SIG-M5 (cell line): ENCODE data around the gene ZNF776.
"Not testable (repeated sequence)": the region's sequence is repeated elsewhere in the genome, so short reads cannot be mapped to it uniquely, and the experiment has no call there.

ENCODE experiments used
- DNase-seq: peaks from one replicate; lab custom pipeline; 2025; lab: John Stamatoyannopoulos, UW

ZNF776 gene

GRCh38 chr19:57746580-57747471, at the start of gene ZNF776:
Gene ZNF776 (plus strand): TSS chr19:57746815. CDS start chr19:57747059, 244 bp downstream.
- peak; percentile 36 for DNase-seq

- no peak for DNase-seq
These were observed 45.0 kb upstream of the ZNF776 start for GRCh38 chr19:57701625-57702024.

DNA sequence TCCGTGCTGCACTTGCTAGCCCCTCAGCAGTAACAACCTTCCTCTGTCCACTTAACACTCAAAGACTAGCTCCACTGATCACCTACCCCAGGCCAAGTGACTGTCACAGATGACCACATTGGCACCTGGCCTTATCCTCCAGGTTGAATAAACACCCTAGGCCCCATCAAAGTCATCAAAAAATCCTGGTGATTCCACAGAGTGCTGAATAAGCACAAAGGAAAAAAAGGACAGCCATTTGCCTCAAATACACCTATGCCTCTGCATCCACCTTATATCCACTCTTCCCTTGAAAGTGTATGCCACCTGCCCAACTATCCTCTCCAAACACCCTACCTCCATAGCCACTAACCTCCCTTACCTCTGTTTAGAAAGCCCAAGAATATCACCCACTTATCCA, 40.3 kb upstream of the ZNF776 start:
- no peak for DNase-seq

- DNase-seq, result no peak
These were observed 37.8 kb upstream of the ZNF776 start, which contains the start of gene ZNF154 for GRCh38 chr19:57708641-57709361. Gene ZNF154 (minus strand): TSS chr19:57709204. CDS start chr19:57708971, 233 bp downstream.

DNA sequence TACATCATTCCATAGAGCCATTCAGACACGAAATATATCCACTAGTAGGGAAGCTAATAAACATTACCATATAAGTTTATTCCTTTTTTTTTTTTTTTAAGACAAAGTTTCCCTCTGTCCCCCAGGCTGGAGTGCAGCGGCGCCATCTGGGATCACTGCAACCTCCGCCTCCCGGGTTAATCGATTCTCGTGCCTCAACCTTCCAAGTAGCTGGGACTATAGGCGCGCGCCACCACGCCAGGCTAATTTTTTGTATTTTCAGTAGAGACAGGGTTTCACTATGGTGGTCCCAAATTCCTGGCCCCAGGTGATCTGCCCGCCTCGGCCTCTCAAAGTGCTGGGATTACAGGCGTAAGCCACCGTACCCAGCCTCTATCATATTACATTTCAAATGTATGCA, 37.0 kb upstream of the ZNF776 start:
- DNase-seq, result no peak

GRCh38 chr19:57712222-57712621, 34.4 kb upstream of the ZNF776 start:
- no peak for DNase-seq

- no peak for DNase-seq
These were observed 27.2 kb upstream of the ZNF776 start for GRCh38 chr19:57719424-57719823.

DNA sequence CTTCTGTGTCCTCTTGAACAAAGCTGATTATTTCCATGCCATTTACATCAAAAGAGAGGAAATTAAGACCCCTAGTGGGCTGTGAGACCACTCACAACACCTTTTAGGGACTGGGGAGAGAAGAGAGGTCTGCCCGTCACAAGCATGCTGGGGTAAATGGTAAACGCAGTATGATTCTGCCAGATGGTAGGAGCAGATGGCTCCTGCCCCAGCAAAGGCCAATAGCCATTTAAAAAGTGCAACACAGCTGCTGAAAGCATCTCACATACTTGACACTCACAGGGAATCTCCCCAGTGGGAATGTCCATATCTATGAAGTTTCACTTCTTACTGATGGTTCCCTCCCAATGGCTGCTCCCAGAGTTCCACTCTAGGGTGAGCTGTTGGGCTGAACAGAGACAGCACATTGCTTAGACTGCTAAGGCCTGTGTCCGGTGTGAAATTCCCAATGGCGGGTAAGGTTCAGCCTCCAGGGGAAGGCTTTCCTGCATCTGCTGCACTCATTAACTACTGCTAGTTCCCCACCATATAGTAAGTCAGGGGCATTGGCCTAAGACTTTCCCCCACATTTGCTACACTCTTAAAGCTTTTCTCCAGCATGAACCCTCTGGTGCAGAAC, 26.6 kb upstream of the ZNF776 start:
- no peak for DNase-seq

DNA sequence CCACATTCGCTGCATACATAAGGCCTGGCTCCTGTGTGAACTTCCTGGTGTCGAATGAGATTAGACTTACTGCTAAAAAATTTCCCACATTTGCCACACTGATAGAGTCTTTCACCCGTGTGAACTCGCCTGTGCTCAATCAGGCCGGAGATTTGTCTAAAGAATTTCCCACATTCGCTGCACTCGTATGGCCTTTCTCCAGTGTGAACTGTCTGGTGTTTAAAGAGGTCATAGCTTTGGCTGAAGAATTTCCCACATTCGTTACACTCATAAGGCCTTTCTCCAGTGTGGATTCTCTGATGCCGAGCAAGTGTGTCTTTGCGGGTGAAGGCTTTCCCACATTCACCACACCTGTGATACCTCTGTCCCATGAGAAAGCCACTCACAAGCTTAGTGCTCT, 25.7 kb upstream of the ZNF776 start:
- DNase-seq, result no peak

DNA sequence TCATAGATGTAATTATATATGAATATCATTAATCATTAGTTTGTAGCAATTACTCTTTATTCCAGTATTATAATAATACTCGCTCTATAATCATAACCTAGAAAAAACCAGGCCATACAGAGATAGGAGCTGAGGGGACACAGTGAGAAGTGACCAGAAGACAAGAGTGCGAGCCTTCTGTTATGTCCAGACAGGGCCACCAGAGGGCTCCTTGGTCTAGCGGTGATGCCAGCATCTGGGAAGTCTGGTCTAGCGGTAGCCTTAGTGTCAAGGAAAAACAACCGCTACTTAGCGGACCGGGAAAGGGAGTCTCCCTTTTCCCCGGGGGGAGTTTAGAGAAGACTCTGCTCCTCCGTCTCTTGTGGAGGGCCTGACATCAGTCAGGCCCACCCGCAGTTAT, 8.3 kb upstream of the ZNF776 start:
- DNase-seq, result not testable (repeated sequence)

DNA sequence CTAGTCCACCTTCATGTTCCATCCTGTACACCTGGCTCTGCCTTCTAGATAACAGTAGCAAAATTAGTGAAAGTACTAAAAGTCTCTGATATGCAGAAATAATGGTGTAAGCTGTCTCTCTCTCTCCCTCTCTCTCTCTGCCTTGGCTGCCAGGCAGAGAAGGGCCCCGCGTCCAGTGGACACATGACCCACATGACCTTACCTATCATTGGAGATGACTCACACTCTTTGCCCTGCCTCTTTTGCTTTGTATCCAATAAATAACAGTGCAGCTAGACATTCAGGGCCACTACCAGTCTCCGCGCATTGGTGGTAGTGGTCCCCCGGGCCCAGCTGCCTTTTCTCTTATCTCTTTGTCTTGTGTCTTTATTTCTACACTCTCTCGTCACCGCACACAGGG, 7.8 kb upstream of the ZNF776 start:
- not testable (repeated sequence) for DNase-seq

DNA sequence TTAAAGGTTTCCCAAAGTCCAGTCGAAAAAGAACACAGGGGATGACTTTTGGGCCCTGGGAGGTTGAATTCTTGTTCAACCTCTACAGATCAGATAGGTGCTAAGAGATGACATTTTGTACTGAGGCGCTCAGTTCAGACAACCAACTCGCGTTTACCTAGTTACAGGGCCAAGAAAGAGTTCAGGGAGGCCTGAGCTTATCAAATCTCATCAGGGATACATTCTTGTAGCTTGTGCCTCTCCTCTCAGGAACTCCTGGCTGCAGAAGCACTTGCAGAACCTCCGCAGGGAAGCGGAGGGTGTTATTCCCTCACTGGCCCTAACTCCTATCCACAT, 825 bp downstream of the ZNF776 start:
- no peak for DNase-seq

GRCh38 chr19:57748029-57748428, 1.4 kb downstream of the ZNF776 start:
- no peak for DNase-seq

DNA sequence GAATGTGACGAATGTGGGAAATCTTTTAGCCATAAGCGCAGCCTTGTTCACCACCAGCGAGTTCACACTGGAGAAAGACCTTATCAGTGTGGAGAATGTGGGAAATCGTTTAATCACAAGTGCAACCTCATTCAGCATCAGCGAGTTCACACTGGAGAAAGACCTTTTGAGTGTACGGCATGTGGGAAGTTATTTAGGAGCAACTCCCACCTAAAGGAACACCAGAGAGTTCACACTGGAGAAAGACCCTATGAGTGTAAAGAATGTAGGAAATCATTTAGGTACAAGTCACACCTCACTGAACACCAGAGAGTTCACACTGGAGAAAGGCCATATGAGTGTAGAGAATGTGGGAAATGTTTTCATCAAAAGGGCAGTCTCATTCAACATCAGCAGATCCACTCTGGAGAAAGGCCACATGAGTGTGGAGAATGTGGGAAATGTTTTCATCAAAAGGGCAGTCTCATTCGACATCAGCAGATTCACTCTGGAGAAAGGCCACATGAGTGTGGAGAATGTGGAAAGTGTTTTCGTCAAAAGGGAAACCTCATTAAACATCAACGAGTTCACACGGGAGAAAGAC, 7.6 kb downstream of the ZNF776 start:
- no peak for DNase-seq

- no peak for DNase-seq
These were observed 8.4 kb downstream of the ZNF776 start for GRCh38 chr19:57755031-57755430.

- no peak for DNase-seq
These were observed 11.3 kb downstream of the ZNF776 start for GRCh38 chr19:57757941-57758340.

GRCh38 chr19:57759096-57759495, 12.5 kb downstream of the ZNF776 start:
- no peak for DNase-seq

- peak; percentile 10 for DNase-seq
These were observed 22.9 kb downstream of the ZNF776 start, which contains the start of gene ZNF586 for GRCh38 chr19:57769345-57770131. Gene ZNF586 (plus strand): TSS chr19:57769676. CDS start chr19:57769843, 167 bp downstream.

GRCh38 chr19:57771417-57771816, 24.8 kb downstream of the ZNF776 start:
- DNase-seq, result no peak

- DNase-seq, result no peak
These were observed 26.9 kb downstream of the ZNF776 start for GRCh38 chr19:57773488-57773887.

- DNase-seq, result no peak
These were observed 30.2 kb downstream of the ZNF776 start for GRCh38 chr19:57776764-57777296.
